ENCODE data around the gene GDPD2.

GRCh38 chrX:70405003-70405402 lies 18.1 kb upstream of the GDPD2 start:
- TF ChIP-seq CTCF (conservative IDR thresholded peaks at IDR 0.05; ENCODE audit: low read depth, low read length) (no peak), EZH2phosphoT487 (IDR thresholded peaks at IDR 0.05; ENCODE audit: borderline replicate concordance, low read length) (no peak), EZH2 (IDR thresholded peaks at IDR 0.05; ENCODE audit: low read length, unreplicated experiment) (no peak)
